Measurements from ENCODE around the gene KCND1.
A peak's percentile ranks its signal among the peaks of the same experiment; 100 is the strongest.

Gene KCND1

DNA sequence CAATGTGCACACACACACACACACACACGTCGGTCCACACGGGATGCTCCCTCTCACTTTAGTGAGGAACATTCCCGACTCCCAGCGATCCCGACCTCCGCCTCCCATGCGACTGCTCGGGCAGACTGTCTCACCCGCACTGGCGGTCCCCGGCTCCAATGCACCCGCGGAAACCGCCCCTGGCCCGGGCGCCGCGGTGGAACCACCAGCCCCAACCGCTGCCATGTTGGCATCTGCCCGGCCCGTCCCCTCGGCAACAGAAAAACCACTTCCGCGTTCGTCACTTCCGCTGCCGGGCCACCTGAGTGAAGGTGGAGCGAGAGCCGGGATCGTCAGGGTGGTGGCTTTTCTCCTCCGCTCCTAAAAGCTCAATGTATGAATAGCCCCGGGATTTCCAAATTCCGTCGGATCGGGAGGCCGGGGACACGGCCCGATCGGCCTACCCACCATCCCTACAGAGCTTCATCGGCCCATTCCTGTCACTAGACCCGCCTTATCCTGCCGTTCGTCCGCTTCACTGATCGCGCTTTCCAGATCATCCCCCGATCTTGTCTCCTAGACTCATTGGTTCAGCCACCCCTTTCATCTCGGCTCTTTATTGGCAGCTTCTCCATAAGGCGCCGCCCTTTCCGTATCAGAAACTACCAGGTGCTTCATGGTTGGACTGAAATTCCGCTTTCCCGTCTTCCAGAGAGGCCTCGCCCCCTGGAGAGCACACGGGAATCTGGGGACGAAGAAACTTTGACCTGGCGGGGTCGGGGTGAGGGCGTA lies 60.0 kb downstream of the KCND1 start, which contains the start of gene SLC35A2:
SLC35A2 (minus strand) TSS at position 235 of the 771 bp plus-strand sequence; CDS start at position 225, 10 bp downstream.
- DNase-seq (ENCODE audit: low spot score), result peak; percentile 84
